ENCODE results near the gene SGK2. TPM values are rescaled to one million over a fixed set of nuclear protein-coding genes. Genes with fewer than 3 reads are reported as not detected.

SGK2 gene
- total RNA-seq, 1 donor from 2014 or later: 2.8 TPM

GRCh38 chr20:43530321-43531090 is 28.3 kb upstream of the SGK2 start:
- no peaks in the 10 kb centered on the region for H3F3A ChIP-seq (ENCODE audit: low read depth)
- no peak for DNase-seq (ENCODE audit: low spot score)
- Mint-ChIP-seq H3K36me3 (no peaks in the 10 kb centered on the region), H3K27me3 (ENCODE audit: insufficient read depth, low read depth) (peaks cover 4% of the 10 kb centered on the region), H3K4me1 (no peaks in the 10 kb centered on the region), H3K4me3 (no peak overlapping the region), H3K27ac (no peak overlapping the region), H3K9me3 (no peaks in the 10 kb centered on the region)
- H3K27ac ChIP-seq: no peak overlapping the region
- no peak overlapping the region for H3K4me3 ChIP-seq
- TF ChIP-seq EZH2 (IDR thresholded peaks at IDR 0.05) (no peak), EZH2phosphoT487 (IDR thresholded peaks at IDR 0.05) (no peak)
- TF ChIP-seq, protein P1, sequence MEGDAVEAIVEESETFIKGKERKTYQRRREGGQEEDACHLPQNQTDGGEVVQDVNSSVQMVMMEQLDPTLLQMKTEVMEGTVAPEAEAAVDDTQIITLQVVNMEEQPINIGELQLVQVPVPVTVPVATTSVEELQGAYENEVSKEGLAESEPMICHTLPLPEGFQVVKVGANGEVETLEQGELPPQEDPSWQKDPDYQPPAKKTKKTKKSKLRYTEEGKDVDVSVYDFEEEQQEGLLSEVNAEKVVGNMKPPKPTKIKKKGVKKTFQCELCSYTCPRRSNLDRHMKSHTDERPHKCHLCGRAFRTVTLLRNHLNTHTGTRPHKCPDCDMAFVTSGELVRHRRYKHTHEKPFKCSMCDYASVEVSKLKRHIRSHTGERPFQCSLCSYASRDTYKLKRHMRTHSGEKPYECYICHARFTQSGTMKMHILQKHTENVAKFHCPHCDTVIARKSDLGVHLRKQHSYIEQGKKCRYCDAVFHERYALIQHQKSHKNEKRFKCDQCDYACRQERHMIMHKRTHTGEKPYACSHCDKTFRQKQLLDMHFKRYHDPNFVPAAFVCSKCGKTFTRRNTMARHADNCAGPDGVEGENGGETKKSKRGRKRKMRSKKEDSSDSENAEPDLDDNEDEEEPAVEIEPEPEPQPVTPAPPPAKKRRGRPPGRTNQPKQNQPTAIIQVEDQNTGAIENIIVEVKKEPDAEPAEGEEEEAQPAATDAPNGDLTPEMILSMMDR (IDR thresholded peaks at IDR 0.05): no peak
- H3K36me3 ChIP-seq: no peaks in the 10 kb centered on the region
- no peaks in the 10 kb centered on the region for H3K27me3 ChIP-seq
- H3K4me2 ChIP-seq: no peak overlapping the region
- H3K9ac ChIP-seq: no peak overlapping the region
- H3K4me1 ChIP-seq: no peaks in the 10 kb centered on the region
- no peaks in the 10 kb centered on the region for H3K79me2 ChIP-seq (ENCODE audit: low read depth)
- H3K9me3 ChIP-seq (ENCODE audit: low read depth): no peaks in the 10 kb centered on the region
- no peak overlapping the region for H2AFZ ChIP-seq (replicated peaks)
- no peaks in the 10 kb centered on the region for H4K20me1 ChIP-seq (ENCODE audit: low read depth)

DNA sequence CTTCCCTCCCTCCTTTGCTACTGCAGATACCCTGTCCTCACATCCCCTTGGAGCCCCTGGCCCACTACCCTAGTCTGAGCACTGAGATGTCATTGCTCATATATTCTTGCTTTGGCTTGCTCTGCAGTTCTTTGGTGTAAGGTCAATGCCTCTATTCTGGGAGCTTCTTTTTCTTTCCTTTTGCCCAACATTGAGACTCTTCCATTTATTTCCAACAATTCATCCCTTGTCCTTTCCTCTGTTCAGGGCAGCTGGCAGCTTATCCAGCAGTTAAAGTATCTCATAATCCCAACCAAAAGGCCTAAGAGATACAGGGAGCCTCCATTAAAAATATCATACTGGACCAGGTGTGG is 27.8 kb upstream of the SGK2 start:
- Mint-ChIP-seq H3K4me1 (no peaks in the 10 kb centered on the region), H3K4me3 (no peak overlapping the region), H3K27me3 (ENCODE audit: insufficient read depth, low read depth) (peaks cover 4% of the 10 kb centered on the region), H3K36me3 (no peaks in the 10 kb centered on the region), H3K27ac (no peak overlapping the region), H3K9me3 (no peaks in the 10 kb centered on the region)
- Histone ChIP-seq H3K79me2 (ENCODE audit: low read depth) (no peaks in the 10 kb centered on the region), H3K9ac (no peak overlapping the region), H3F3A (ENCODE audit: low read depth) (no peaks in the 10 kb centered on the region), H3K4me1 (no peaks in the 10 kb centered on the region), H3K4me3 (no peak overlapping the region), H3K27me3 (no peaks in the 10 kb centered on the region), H3K36me3 (no peaks in the 10 kb centered on the region), H3K27ac (no peak overlapping the region), H4K20me1 (ENCODE audit: low read depth) (no peaks in the 10 kb centered on the region), H3K9me3 (ENCODE audit: low read depth) (no peaks in the 10 kb centered on the region), H2AFZ (replicated peaks) (no peak overlapping the region), H3K4me2 (no peak overlapping the region)
- TF ChIP-seq EZH2phosphoT487 (IDR thresholded peaks at IDR 0.05): no peak
- TF ChIP-seq, protein P1 (IDR thresholded peaks at IDR 0.05): no peak
- no peak for TF ChIP-seq EZH2 (IDR thresholded peaks at IDR 0.05)
- DNase-seq (ENCODE audit: low spot score): no peak

DNA sequence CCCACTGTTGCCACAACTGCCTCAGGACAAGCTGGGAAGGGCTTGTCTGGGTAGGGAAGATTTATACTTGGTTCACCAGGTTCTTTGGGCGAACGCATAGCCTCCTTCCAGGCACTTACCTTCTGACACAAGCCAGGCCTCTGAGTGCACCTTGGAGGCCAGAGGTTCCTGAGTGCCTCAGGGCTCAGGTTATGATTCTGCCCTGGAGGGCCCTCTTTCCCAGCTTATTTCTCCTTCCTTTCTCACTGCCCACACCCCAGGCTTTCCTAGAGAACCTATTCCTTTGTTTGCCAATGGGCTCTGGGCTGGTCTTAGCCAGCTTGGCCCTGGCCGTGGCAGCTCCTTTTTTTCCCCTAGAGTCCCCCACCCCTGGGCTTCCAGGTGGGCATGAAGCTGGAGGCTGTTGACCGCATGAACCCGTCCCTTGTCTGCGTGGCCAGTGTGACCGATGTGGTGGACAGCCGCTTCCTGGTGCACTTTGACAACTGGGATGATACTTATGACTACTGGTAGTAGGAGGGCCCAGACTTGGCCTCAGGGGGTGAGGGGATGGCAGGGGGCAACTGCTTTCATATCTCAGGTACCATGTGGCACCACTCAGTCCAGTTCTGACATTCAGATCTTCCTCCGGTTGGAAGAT is 26.3 kb upstream of the SGK2 start:
- H3K4me2 ChIP-seq: no peak overlapping the region
- H3K36me3 Mint-ChIP-seq: no peaks in the 10 kb centered on the region
- H3K4me1 Mint-ChIP-seq: no peaks in the 10 kb centered on the region

More for the DNA sequence above, 26.3 kb upstream of the SGK2 start:
- Histone ChIP-seq H3F3A (ENCODE audit: low read depth) (no peaks in the 10 kb centered on the region), H3K36me3 (no peaks in the 10 kb centered on the region), H3K27ac (no peak overlapping the region), H3K9me3 (ENCODE audit: low read depth) (no peaks in the 10 kb centered on the region), H3K27me3 (no peaks in the 10 kb centered on the region), H3K4me1 (no peaks in the 10 kb centered on the region), H3K4me3 (no peak overlapping the region), H4K20me1 (ENCODE audit: low read depth) (no peaks in the 10 kb centered on the region), H2AFZ (replicated peaks) (no peak overlapping the region), H3K79me2 (ENCODE audit: low read depth) (no peaks in the 10 kb centered on the region), H3K9ac (no peak overlapping the region)
- Mint-ChIP-seq H3K9me3 (no peaks in the 10 kb centered on the region), H3K4me3 (no peak overlapping the region), H3K27ac (no peak overlapping the region), H3K27me3 (ENCODE audit: insufficient read depth, low read depth) (no peaks in the 10 kb centered on the region)
- TF ChIP-seq EZH2phosphoT487 (IDR thresholded peaks at IDR 0.05) (no peak), EZH2 (IDR thresholded peaks at IDR 0.05) (no peak)
- TF ChIP-seq, protein P1 (IDR thresholded peaks at IDR 0.05): no peak
- no peak for DNase-seq (ENCODE audit: low spot score)
